Thymus (tissue), 11 donors: ENCODE results near the gene NACAD. TPM values are rescaled to one million over a fixed set of nuclear protein-coding genes. Genes with fewer than 3 reads are reported as not detected.

Experiments used
- DNase-seq, 9 donors: peaks; one replicate each; pipeline ENCODE4 v3.0.0-alpha.2; 2013; ENCODE audit warnings: low spot score in 9 of 9, low read depth in 6 of 9, missing footprints in 1 of 9
- H3K27ac ChIP-seq, 2 donors: one replicate each; pipeline ENCODE4 v1.5.1; 2013; ENCODE audit warnings: control low read depth in 1 of 2, low read depth in 1 of 2, low read length in 1 of 2, mild to moderate bottlenecking in 1 of 2, moderate library complexity in 1 of 2
- H3K27me3 ChIP-seq, 2 donors: one replicate each; pipeline ENCODE4 v1.5.1; 2013; ENCODE audit warnings: low read length in 1 of 2; ENCODE audit not compliant: control insufficient read depth in 2 of 2, insufficient read depth in 1 of 2
- H3K36me3 ChIP-seq, 2 donors: one replicate each; pipeline ENCODE4 v1.5.1; 2013; ENCODE audit warnings: low read length in 1 of 2, mild to moderate bottlenecking in 1 of 2, moderate library complexity in 1 of 2; ENCODE audit not compliant: control insufficient read depth in 2 of 2, insufficient read depth in 2 of 2
- H3K4me1 ChIP-seq, 2 donors: one replicate each; pipeline ENCODE4 v1.5.1; 2013; ENCODE audit warnings: low read length in 2 of 2; ENCODE audit not compliant: control insufficient read depth in 2 of 2, insufficient read depth in 2 of 2
- H3K4me3 ChIP-seq, 2 donors: one replicate each; pipeline ENCODE4 v1.5.1; 2013; ENCODE audit warnings: low read length in 2 of 2, control low read depth in 1 of 2, mild to moderate bottlenecking in 1 of 2
- H3K9me3 ChIP-seq, 2 donors: one replicate each; pipeline ENCODE4 v1.5.1; 2013; ENCODE audit warnings: low read length in 1 of 2, mild to moderate bottlenecking in 1 of 2; ENCODE audit not compliant: control insufficient read depth in 2 of 2, insufficient read depth in 1 of 2
- WGBS: extraction: QIAGEN DNeasy Blood & Tissue Kit; methylation state at CpG from one replicate; pipeline ENCODE4 v1.1.7; 2013; 5-methylcytosine and 5-hydroxymethylcytosine counted together
- polyA plus RNA-seq: library from polyadenylated mRNA; stranded (reverse); fragments of 200-250 nt; gene quantifications from one replicate; pipeline ENCODE4 v1.2.3, GENCODE V29; 2013
- total RNA-seq: library from RNA; stranded (reverse); fragments of 120-200 nt; gene quantifications from one replicate; pipeline ENCODE4 v1.2.4, GENCODE V29; 2013
- donor health status: healthy.

NACAD gene
- total and polyA plus RNA-seq, 2 donors = 0.14 to 0.94 TPM

- H3K9me3 ChIP-seq = no peaks in the 10 kb centered on the region
- H3K27me3 ChIP-seq = no peaks in the 10 kb centered on the region
- H3K27ac ChIP-seq = no peak overlapping the region
- H3K36me3 ChIP-seq = peaks cover 58 to 62% of the 10 kb centered on the region in 2 donors
- no peak overlapping the region for H3K4me3 ChIP-seq
- no peaks in the 10 kb centered on the region for H3K4me1 ChIP-seq
- DNase-seq = no peak
- WGBS = 98% methylated on average over 16 of the region's 16 CpGs
Observed at GRCh38 chr7:45099891-45100760, 11.4 kb upstream of the NACAD start.

GRCh38 chr7:45098983-45099839 is 10.4 kb upstream of the NACAD start:
- Histone ChIP-seq H3K9me3 (no peaks in the 10 kb centered on the region), H3K4me3 (no peak overlapping the region)

DNA sequence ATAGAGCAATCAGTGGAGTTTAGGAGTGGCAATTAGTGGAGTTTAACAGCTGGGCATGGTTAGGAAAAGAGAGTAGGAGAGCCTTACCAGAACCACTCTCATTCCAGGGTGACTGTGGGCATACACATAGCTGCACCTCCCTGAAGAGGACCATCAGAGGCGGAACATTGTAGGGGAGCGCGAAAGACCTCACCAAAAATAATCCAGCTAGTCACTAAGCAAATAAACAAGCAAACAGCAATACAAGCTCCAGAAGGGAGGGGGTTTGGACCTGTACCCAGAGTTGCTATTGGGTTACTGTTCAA is 4.1 kb upstream of the NACAD start:
- H3K27ac ChIP-seq = no peak overlapping the region
- no peaks in the 10 kb centered on the region for H3K9me3 ChIP-seq
- no peaks in the 10 kb centered on the region for H3K36me3 ChIP-seq
- peaks cover 4 to 5% of the 10 kb centered on the region in 2 donors for H3K4me1 ChIP-seq
- no peak overlapping the region for H3K4me3 ChIP-seq
- peaks cover 6 to 41% of the 10 kb centered on the region in 2 donors for H3K27me3 ChIP-seq
- 87% methylated on average over 3 of the region's 3 CpGs for WGBS
- DNase-seq = no peak

More at GRCh38 chr7:45098983-45099839, 10.4 kb upstream of the NACAD start:
- Histone ChIP-seq H3K27ac (no peak overlapping the region), H3K27me3 (no peaks in the 10 kb centered on the region), H3K4me1 (no peaks in the 10 kb centered on the region), H3K36me3 (peaks cover 49 to 53% of the 10 kb centered on the region in 2 donors)
- WGBS = 96% methylated on average over 10 of the region's 10 CpGs
- DNase-seq = no peak

GRCh38 chr7:45092100-45092930 is 3.5 kb upstream of the NACAD start:
- DNase-seq = no peak
- no peaks in the 10 kb centered on the region for H3K36me3 ChIP-seq
- H3K4me3 ChIP-seq = no peak overlapping the region
- WGBS = 75% methylated on average over 7 of the region's 7 CpGs
- H3K27ac ChIP-seq = no peak overlapping the region
- H3K27me3 ChIP-seq = peaks cover 6 to 46% of the 10 kb centered on the region in 2 donors
- H3K9me3 ChIP-seq = no peaks in the 10 kb centered on the region
- peaks cover 4 to 5% of the 10 kb centered on the region in 2 donors for H3K4me1 ChIP-seq

GRCh38 chr7:45089341-45089891 is 647 bp upstream of the NACAD start:
- peaks cover 4 to 5% of the 10 kb centered on the region in 2 donors for H3K4me1 ChIP-seq
- H3K27me3 ChIP-seq = peaks cover 6 to 61% of the 10 kb centered on the region in 2 donors
- H3K9me3 ChIP-seq = no peaks in the 10 kb centered on the region
- WGBS = 8% methylated on average over 22 of the region's 22 CpGs
- peak in 6 of 9 donors; percentile 9 to 60 (median 29) for DNase-seq
- no peaks in the 10 kb centered on the region for H3K36me3 ChIP-seq
- H3K4me3 ChIP-seq = peak overlapping the region; percentile 13 to 34
- no peak overlapping the region for H3K27ac ChIP-seq

- H3K27ac ChIP-seq = no peak overlapping the region
- peaks cover 6 to 61% of the 10 kb centered on the region in 2 donors for H3K27me3 ChIP-seq
- no peaks in the 10 kb centered on the region for H3K9me3 ChIP-seq
- no peak overlapping the region for H3K4me3 ChIP-seq
- H3K4me1 ChIP-seq = peaks cover 4 to 5% of the 10 kb centered on the region in 2 donors
- no peaks in the 10 kb centered on the region for H3K36me3 ChIP-seq
- DNase-seq = no peak
- 70% methylated on average over 29 of the region's 29 CpGs for WGBS
Observed at GRCh38 chr7:45088146-45088701, 545 bp downstream of the NACAD start.

DNA sequence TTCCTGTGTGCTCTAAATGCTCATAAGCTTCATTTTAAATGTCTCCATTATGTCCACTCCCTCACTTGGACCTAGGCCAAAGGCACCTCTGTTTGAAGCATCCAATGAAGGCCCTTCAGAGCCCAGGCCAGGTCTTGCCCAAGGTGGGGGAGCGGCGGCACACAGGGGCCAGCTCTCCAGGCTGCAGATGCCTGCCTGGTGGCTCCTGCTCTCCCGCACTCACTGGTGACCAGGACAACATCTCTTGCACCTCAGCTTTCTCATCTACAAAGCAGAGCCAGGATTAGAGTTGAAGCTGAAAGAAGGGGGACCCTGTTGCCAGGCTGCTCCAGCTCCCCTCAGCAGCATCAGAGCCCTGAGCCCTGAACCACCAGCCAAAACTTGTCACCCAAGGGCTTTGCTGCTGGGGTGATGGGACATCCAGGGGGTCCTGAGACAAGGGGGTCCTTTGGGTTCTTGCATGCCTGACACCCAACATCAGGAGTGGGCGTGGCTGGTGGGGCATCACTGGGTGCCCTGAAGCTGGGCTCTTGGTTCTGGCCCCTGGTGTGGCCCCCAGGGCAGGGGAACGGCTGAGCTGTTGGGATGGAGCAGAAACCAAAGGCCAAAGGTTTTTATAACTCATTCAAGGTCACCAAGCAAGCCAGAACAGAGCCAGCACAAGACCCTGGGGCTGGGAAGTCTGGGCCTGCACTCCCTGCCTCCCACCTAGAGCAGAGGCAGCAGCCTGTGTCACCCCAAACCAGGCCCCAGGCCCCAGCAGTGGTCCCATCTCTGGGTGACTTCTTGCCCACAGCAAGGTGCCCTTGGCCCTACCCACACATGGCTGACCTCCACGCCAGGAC is 1.2 kb downstream of the NACAD start:
- H3K9me3 ChIP-seq = no peaks in the 10 kb centered on the region
- 97% methylated on average over 6 of the region's 6 CpGs for WGBS
- no peak overlapping the region for H3K27ac ChIP-seq
- H3K36me3 ChIP-seq = no peaks in the 10 kb centered on the region
- peaks cover 4 to 5% of the 10 kb centered on the region in 2 donors for H3K4me1 ChIP-seq
- DNase-seq = no peak
- no peak overlapping the region for H3K4me3 ChIP-seq
- H3K27me3 ChIP-seq = peaks cover 6 to 61% of the 10 kb centered on the region in 2 donors
